OCI-LY3 (cell line): Measurements from ENCODE around the gene NFYA.

Experiments
- CTCF ChIP-seq: fragments of 200-600, 300-600 bp; sonication (generic); IDR thresholded peaks from 2 replicates; pipeline ENCODE4 v1.5.1; 2014; ENCODE audit warnings: antibody characterized with exemption, low read length, low read depth
- EZH2phosphoT487 ChIP-seq: fragments of 200-600 bp; shearing (Covaris generic); IDR thresholded peaks from 2 replicates; pipeline ENCODE4 v1.6.1; 2018; ENCODE audit warnings: antibody characterized with exemption, mixed run types, low read depth

GRCh38 chr6:41088451-41088850 is 15.7 kb downstream of the NFYA start:
- TF ChIP-seq CTCF (no peak), EZH2phosphoT487 (no peak)
